Left renal cortex interstitium (tissue), 4 donors: ENCODE results near the gene TET2. TPM values are rescaled to one million over a fixed set of nuclear protein-coding genes. Genes with fewer than 3 reads are reported as not detected.
A peak's percentile ranks its signal among the peaks of the same experiment; 100 is the strongest.

Experiments used
- DNase-seq, 4 donors: peaks; one replicate each; pipeline ENCODE4 v3.0.0-alpha.2; 2013; ENCODE audit warnings: low read depth in 4 of 4, low spot score in 2 of 4, missing footprints in 1 of 4
- polyA plus RNA-seq, 4 donors: library from polyadenylated mRNA; unstranded; fragments of 120-200 nt; gene quantifications; one replicate each; pipeline ENCODE4 v1.2.1, GENCODE V29; 2013; ENCODE audit not compliant: insufficient read length in 4 of 4

TET2 gene
- polyA plus RNA-seq, 4 donors: 19.1 to 27.6 (median 25.0) TPM

DNA sequence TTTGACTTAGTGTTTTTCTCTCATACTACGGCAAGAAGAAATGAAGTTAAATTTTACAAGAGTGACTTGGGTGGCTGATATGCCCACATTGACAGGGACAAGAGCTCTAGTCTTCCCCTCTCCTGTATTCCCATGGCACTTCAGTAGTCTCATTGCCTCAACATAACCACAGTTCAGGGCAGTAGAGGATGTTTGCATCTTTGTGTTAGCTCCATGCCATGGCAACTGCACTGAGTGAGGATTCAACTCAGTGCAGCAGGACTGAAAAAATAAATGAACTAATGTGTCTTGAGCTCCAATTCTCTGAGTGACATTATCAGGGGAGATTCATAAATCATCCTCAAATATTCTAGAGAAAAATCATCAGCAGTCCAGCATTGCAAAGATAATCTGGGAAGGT lies 78.8 kb downstream of the TET2 start:
- no peak for DNase-seq

GRCh38 chr4:105227054-105227453 lies 80.4 kb downstream of the TET2 start:
- DNase-seq: no peak

- DNase-seq: no peak
Observed at GRCh38 chr4:105230287-105230686, 83.6 kb downstream of the TET2 start.

GRCh38 chr4:105232374-105232773 lies 85.7 kb downstream of the TET2 start:
- DNase-seq: no peak

GRCh38 chr4:105234582-105234981 lies 87.9 kb downstream of the TET2 start:
- no peak for DNase-seq

- no peak for DNase-seq
Observed at GRCh38 chr4:105236202-105236915, 89.7 kb downstream of the TET2 start.

GRCh38 chr4:105236916-105237311 lies 90.2 kb downstream of the TET2 start:
- DNase-seq: no peak

- DNase-seq: no peak
Observed at GRCh38 chr4:105240037-105240436, 93.4 kb downstream of the TET2 start.

- DNase-seq: no peak
Observed at GRCh38 chr4:105241451-105241850, 94.8 kb downstream of the TET2 start.

GRCh38 chr4:105243446-105243845 lies 96.8 kb downstream of the TET2 start:
- no peak for DNase-seq

GRCh38 chr4:105246712-105247111 lies 100.0 kb downstream of the TET2 start:
- peak in 2 of 4 donors; percentile 13 to 20 for DNase-seq

- DNase-seq: no peak
Observed at GRCh38 chr4:105248613-105249012, 101.9 kb downstream of the TET2 start.

- DNase-seq: no peak
Observed at GRCh38 chr4:105257817-105258495, 111.3 kb downstream of the TET2 start.

DNA sequence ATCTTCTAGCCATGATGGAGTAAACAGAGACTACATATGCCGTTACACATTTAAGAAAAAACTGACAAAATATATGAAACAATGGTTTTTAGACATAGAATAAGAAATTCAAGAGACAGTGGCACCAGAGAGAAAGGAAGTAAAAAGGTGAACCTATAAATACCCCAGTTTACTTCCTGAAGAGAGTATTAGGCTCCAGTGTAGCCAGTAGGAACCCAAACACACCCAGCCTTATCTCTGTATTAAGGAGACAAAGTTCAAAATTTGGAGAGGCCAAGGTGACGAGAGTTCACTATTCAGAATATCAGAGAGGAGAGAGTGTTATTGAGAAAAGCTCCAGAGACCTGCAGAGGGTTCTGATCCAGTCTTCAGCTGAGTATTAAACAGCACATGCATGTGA lies 119.0 kb downstream of the TET2 start:
- DNase-seq: no peak

DNA sequence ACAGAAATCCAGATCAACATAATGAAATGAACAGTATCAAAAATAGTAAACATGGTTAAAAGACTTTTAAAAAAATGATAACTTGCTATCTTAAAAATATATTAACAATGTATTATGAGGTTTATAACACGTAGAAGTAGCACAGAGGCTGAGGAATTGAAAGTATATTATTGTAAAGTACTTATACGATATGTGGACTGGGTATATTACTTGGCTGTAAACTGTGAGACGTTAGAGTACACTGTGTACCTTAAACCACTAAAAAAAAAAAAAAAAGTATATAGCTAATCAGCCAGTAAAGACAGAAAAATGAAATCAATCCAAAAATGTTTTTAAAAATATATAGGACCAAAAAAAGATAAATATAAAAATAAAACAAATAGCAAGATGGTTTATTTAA lies 120.6 kb downstream of the TET2 start:
- no peak for DNase-seq

DNA sequence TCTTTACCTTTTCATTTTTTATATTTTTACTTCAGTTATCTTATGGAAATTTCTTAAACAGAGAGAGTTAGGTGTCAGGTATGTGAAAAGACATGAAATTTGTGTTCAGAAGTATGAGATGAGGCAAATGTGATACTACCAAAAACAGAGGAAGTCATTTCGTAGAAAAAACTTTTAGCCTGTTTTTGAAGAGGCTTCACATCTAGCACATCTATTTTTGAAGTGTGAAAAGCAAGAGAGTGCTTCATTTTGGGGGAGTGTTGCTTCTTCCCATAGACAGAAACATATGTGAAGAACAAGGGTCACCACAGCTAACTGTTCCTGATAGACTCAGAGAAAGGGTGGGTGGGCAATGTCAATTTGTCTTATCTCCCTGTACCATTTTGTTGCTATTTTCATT lies 125.3 kb downstream of the TET2 start:
- DNase-seq: no peak

GRCh38 chr4:105273230-105273629 lies 126.6 kb downstream of the TET2 start:
- DNase-seq: no peak

- DNase-seq: no peak
Observed at GRCh38 chr4:105274090-105274489, 127.4 kb downstream of the TET2 start.

- DNase-seq: no peak
Observed at GRCh38 chr4:105274504-105274903, 127.8 kb downstream of the TET2 start.

DNA sequence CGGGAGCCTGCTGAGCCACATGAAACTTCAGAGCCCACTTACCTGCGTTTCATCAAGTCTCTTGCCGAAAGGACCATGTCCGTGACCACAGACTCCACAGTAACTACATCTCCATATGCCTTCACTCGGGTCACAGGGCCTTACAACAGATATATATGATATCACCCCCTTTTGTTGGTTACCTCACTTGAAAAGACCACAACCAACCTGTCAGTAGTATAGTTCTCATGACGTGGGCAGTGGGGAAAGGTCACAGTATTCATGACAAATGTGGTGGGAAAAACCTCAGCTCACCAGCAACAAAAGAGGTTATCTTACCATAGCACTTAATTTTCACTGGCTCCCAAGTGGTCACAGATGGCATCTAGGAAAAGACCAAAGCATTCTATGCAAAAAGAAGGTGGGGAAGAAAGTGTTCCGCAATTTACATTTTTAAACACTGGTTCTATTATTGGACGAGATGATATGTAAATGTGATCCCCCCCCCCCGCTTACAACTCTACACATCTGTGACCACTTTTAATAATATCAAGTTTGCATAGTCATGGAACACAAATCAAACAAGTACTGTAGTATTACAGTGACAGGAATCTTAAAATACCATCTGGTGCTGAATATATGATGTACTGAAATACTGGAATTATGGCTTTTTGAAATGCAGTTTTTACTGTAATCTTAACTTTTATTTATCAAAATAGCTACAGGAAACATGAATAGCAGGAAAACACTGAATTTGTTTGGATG lies 129.9 kb downstream of the TET2 start:
- DNase-seq: no peak

- no peak for DNase-seq
Observed at GRCh38 chr4:105277702-105278101, 131.0 kb downstream of the TET2 start.

GRCh38 chr4:105279314-105279713 lies 132.6 kb downstream of the TET2 start:
- DNase-seq: no peak
